T-cell (primary cell): ENCODE data around the gene DDX19B. TPM values are rescaled to one million over a fixed set of nuclear protein-coding genes. Genes with fewer than 3 reads are reported as not detected.

Source experiments
- ATAC-seq, 4 experiments: fragments of 200-7000 bp in 3 of 4; fragments of 150-1000 bp in 1 of 4; cut with Tn5 transposase; replicated peaks in 1 of 4; 1 replicate in 3 of 4; 2 replicates in 1 of 4; pipeline ENCODE4 v1.10.0; 2021; ENCODE audit warnings: moderate library complexity in 3 of 4, mild to moderate bottlenecking in 2 of 4, moderate number of reproducible peaks in 1 of 4
- CTCF ChIA-PET, 2 donors: fragments of 300-600 bp; sonication (Branson Sonifier 250); formaldehyde crosslinking; loops; one replicate each; lab custom pipeline; 2022; ENCODE audit warnings: antibody characterized with exemption in 2 of 2; lab: Charles Lee
- POLR2A ChIA-PET, 2 donors: fragments of 300-600 bp; sonication (Branson Sonifier 250); formaldehyde crosslinking; loops; one replicate each; lab custom pipeline; 2022; ENCODE audit warnings: antibody characterized with exemption in 2 of 2; lab: Charles Lee
- DNase-seq, 35 experiments: peaks; one replicate each; pipeline versions ENCODE4 v3.0.0 to v3.0.0-alpha.2; 2013 to 2023
- H3K27ac ChIP-seq: one replicate; pipeline ENCODE4 v1.5.1; 2013; ENCODE audit warnings: low read length
- H3K27me3 ChIP-seq, 2 experiments: replicated peaks in 1 of 2; 1 replicate in 1 of 2; 2 replicates in 1 of 2; pipeline versions ENCODE4 v1.6.1 to v1.7.0; 2013; ENCODE audit warnings: low read length in 1 of 2, mixed read lengths in 1 of 2; ENCODE audit not compliant: control insufficient read depth in 2 of 2, insufficient read depth in 2 of 2; ENCODE audit errors: extremely low read depth in 1 of 2
- H3K36me3 ChIP-seq, 2 donors: 1 replicate in 1 of 2; 2 replicates in 1 of 2; pipeline versions ENCODE4 v1.6.1 to v1.7.0; 2013; ENCODE audit warnings: low read length in 1 of 2; ENCODE audit not compliant: control insufficient read depth in 2 of 2, insufficient read depth in 1 of 2; ENCODE audit errors: extremely low read depth in 1 of 2
- H3K4me1 ChIP-seq, 2 experiments: 1 replicate in 1 of 2; 2 replicates in 1 of 2; pipeline versions ENCODE4 v1.6.1 to v1.7.0; 2013; ENCODE audit warnings: low read length in 2 of 2, mixed read lengths in 1 of 2; ENCODE audit not compliant: insufficient read depth in 2 of 2, control insufficient read depth in 1 of 2; ENCODE audit errors: extremely low read depth in 1 of 2
- H3K4me3 ChIP-seq, 2 donors: 1 replicate in 1 of 2; 2 replicates in 1 of 2; pipeline versions ENCODE4 v1.5.1 to v1.7.0; 2013; ENCODE audit warnings: mild to moderate bottlenecking in 2 of 2, low read length in 1 of 2, moderate library complexity in 1 of 2; ENCODE audit not compliant: control insufficient read depth in 1 of 2; ENCODE audit errors: extremely low read depth in 1 of 2
- H3K9me3 ChIP-seq: 2 replicates; pipeline ENCODE4 v1.7.0; 2013
- H3K27ac Mint-ChIP-seq, 2 donors: one replicate each; pipeline ENCODE4 v1.8.0; 2020 to 2021; ENCODE audit warnings: mild to moderate bottlenecking in 2 of 2, mixed read lengths in 2 of 2
- H3K27me3 Mint-ChIP-seq, 2 donors: one replicate each; pipeline ENCODE4 v1.8.0; 2021 to 2022; ENCODE audit warnings: mixed read lengths in 2 of 2
- H3K36me3 Mint-ChIP-seq: one replicate; pipeline ENCODE4 v1.8.0; 2021; ENCODE audit warnings: mixed read lengths
- H3K4me1 Mint-ChIP-seq, 3 donors: one replicate each; pipeline ENCODE4 v1.8.0; 2020 to 2022; ENCODE audit warnings: mixed read lengths in 3 of 3, mild to moderate bottlenecking in 1 of 3
- H3K4me3 Mint-ChIP-seq, 3 donors: one replicate each; pipeline ENCODE4 v1.8.0; 2020 to 2022; ENCODE audit warnings: mild to moderate bottlenecking in 3 of 3, mixed read lengths in 3 of 3, moderate library complexity in 3 of 3
- H3K9me3 Mint-ChIP-seq, 3 donors: one replicate each; pipeline ENCODE4 v1.8.0; 2020 to 2022; ENCODE audit warnings: mixed read lengths in 3 of 3
- WGBS: methylation state at CpG from one replicate; pipeline ENCODE4 v1.1.5; 2013; ENCODE audit warnings: missing lambda C conversion rate; ENCODE audit not compliant: insufficient coverage; 5-methylcytosine and 5-hydroxymethylcytosine counted together
- total RNA-seq, 35 experiments: library from RNA in 6 of 35; stranded (reverse) in 6 of 35; fragments of 120-200 nt in 1 of 35; gene quantifications; one replicate each; pipeline versions ENCODE4 v1.2.1 to v1.2.4 and lab custom pipeline; 2013 to 2026

Gene DDX19B
- total RNA-seq, 5 donors from 2014 or later (not counting 1 experiment from before 2014, with no cell fraction given): 26.4 to 37.4 (median 33.2) TPM

DNA sequence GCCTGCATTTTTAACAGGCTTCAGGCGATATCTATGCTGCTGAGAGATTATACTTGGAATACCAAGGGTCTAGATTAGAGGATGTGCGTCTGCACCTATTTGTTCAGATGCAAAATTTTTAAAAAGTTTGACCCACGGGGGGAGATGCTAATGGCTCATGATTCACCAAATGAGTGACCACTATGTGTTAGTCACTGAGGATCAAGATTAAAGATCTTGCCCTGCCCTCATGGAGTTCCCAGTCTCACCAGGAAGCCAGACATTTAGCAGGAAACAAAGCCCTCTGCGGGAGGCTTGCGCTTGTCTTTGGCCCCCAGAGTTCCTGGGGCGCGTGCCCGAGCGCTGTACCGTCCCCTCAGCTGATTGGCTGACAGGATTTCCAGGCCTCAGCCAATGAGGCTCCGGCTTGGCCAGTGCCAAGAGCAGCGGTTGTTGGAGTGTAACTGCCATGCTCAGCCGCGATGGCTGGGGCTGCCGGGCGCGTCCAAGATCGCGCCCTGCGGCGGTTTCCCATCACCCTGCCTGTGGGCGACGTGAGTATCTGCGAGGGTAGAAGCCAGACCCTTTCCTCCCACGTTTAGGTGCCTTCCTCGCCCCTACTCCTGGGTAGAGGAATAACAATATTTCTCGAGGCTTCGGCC is 4.5 kb upstream of the DDX19B start:
- H3K4me3 ChIP-seq: no peak overlapping the region
- H3K4me1 ChIP-seq: peaks cover 0 to 16% of the 10 kb centered on the region in 2 experiments
- no peak overlapping the region for H3K27ac ChIP-seq
- ChIA-PET CTCF (no interaction called here), POLR2A (no interaction called here)
- no peaks in the 10 kb centered on the region for H3K36me3 ChIP-seq
- H3K9me3 ChIP-seq: no peaks in the 10 kb centered on the region
- H3K27me3 ChIP-seq: no peaks in the 10 kb centered on the region
- Mint-ChIP-seq H3K36me3 (no peaks in the 10 kb centered on the region), H3K27ac (no peak overlapping the region), H3K9me3 (no peaks in the 10 kb centered on the region), H3K4me1 (peaks cover 10 to 17% (median 10%) of the 10 kb centered on the region in 3 donors), H3K4me3 (no peak overlapping the region), H3K27me3 (no peaks in the 10 kb centered on the region)
- DNase-seq (no peak), ATAC-seq (no peak)
- over 99% methylated on average over 28 of the region's 28 CpGs for WGBS

GRCh38 chr16:70295634-70296033 is 3.4 kb upstream of the DDX19B start:
- H3K36me3 Mint-ChIP-seq: peaks cover under 1% of the 10 kb centered on the region
- no peak overlapping the region for H3K4me3 Mint-ChIP-seq
- H3K27me3 ChIP-seq: no peaks in the 10 kb centered on the region
- H3K36me3 ChIP-seq: no peaks in the 10 kb centered on the region
- no peak overlapping the region for H3K27ac ChIP-seq
- no peaks in the 10 kb centered on the region for H3K9me3 ChIP-seq
- no peaks in the 10 kb centered on the region for H3K9me3 Mint-ChIP-seq
- peaks cover 2 to 20% of the 10 kb centered on the region in 2 experiments for H3K4me1 ChIP-seq
- H3K27me3 Mint-ChIP-seq: no peaks in the 10 kb centered on the region
- ChIA-PET POLR2A (no interaction called here), CTCF (interaction anchor here in 1 of 2 donors (0.7 kb wide), 1 partner anchor 499 kb away, joined by 7 read pairs; no protein-coding TSS in a partner anchor)
- no peak for ATAC-seq
- no peak overlapping the region for H3K27ac Mint-ChIP-seq
- DNase-seq: no peak
- no peak overlapping the region for H3K4me3 ChIP-seq
- peaks cover 18 to 23% (median 19%) of the 10 kb centered on the region in 3 donors for H3K4me1 Mint-ChIP-seq

GRCh38 chr16:70301121-70301520 is 2.1 kb downstream of the DDX19B start:
- DNase-seq: no peak
- WGBS: no CpG with 5 or more reads among the region's 1 CpG
- POLR2A ChIA-PET: interaction anchor here in 1 of 2 donors (0.7 kb wide), 1 partner anchor 84 kb away, joined by 7 read pairs; no protein-coding TSS in a partner anchor
- Histone ChIP-seq H3K9me3 (no peaks in the 10 kb centered on the region), H3K27ac (peak overlapping the region; percentile 5), H3K36me3 (peaks cover 4 to 10% of the 10 kb centered on the region in 2 donors), H3K4me1 (peaks cover 2 to 21% of the 10 kb centered on the region in 2 experiments), H3K27me3 (no peaks in the 10 kb centered on the region), H3K4me3 (no peak overlapping the region)
- ATAC-seq: no peak
- Mint-ChIP-seq H3K4me3 (peak overlapping the region; percentile 93 to 95 (median 95)), H3K27me3 (no peaks in the 10 kb centered on the region), H3K9me3 (peaks cover 0 to 9% (median 5%) of the 10 kb centered on the region in 3 donors), H3K4me1 (peaks cover 54 to 62% (median 58%) of the 10 kb centered on the region in 3 donors), H3K27ac (peak overlapping the region; percentile 38 to 99), H3K36me3 (peaks cover 28% of the 10 kb centered on the region)
- CTCF ChIA-PET: interaction anchor here (0.6 to 0.7 kb wide), 2 partner anchors 847 to 1554 kb away, joined by 3 to 5 read pairs; no protein-coding TSS in a partner anchor

- peaks cover 0 to 9% (median 5%) of the 10 kb centered on the region in 3 donors for H3K9me3 Mint-ChIP-seq
- H3K36me3 ChIP-seq: peaks cover 4 to 10% of the 10 kb centered on the region in 2 donors
- no peak overlapping the region for H3K27ac ChIP-seq
- no peak overlapping the region for H3K4me3 Mint-ChIP-seq
- ChIA-PET POLR2A (no interaction called here), CTCF (interaction anchor here in 1 of 2 donors (0.6 kb wide), 1 partner anchor 10 kb away, joined by 5 read pairs; no protein-coding TSS in a partner anchor)
- peaks cover 2 to 21% of the 10 kb centered on the region in 2 experiments for H3K4me1 ChIP-seq
- peaks cover 28% of the 10 kb centered on the region for H3K36me3 Mint-ChIP-seq
- H3K9me3 ChIP-seq: no peaks in the 10 kb centered on the region
- H3K4me1 Mint-ChIP-seq: peaks cover 60 to 70% (median 62%) of the 10 kb centered on the region in 3 donors
- ATAC-seq (no peak), DNase-seq (no peak)
- no peaks in the 10 kb centered on the region for H3K27me3 ChIP-seq
- H3K4me3 ChIP-seq: no peak overlapping the region
- no peaks in the 10 kb centered on the region for H3K27me3 Mint-ChIP-seq
- peak overlapping the region; percentile 12 to 43 for H3K27ac Mint-ChIP-seq
- WGBS: no CpG with 5 or more reads among the region's 1 CpG
These were observed 3.8 kb downstream of the DDX19B start for GRCh38 chr16:70302745-70303144.

GRCh38 chr16:70304892-70305448 is 6.0 kb downstream of the DDX19B start:
- Histone ChIP-seq H3K9me3 (no peaks in the 10 kb centered on the region), H3K27me3 (no peaks in the 10 kb centered on the region), H3K27ac (no peak overlapping the region), H3K4me1 (peaks cover 0 to 7% of the 10 kb centered on the region in 2 experiments), H3K4me3 (no peak overlapping the region), H3K36me3 (peaks cover 4 to 10% of the 10 kb centered on the region in 2 donors)
- H3K27ac Mint-ChIP-seq: peak overlapping the region in 1 of 2 donors; percentile 44
- H3K4me1 Mint-ChIP-seq: peaks cover 46 to 57% (median 48%) of the 10 kb centered on the region in 3 donors
- no peaks in the 10 kb centered on the region for H3K27me3 Mint-ChIP-seq
- DNase-seq: no peak
- no peak for ATAC-seq
- no peak overlapping the region for H3K4me3 Mint-ChIP-seq
- peaks cover 0 to 9% (median 5%) of the 10 kb centered on the region in 3 donors for H3K9me3 Mint-ChIP-seq
- no CpG with 5 or more reads among the region's 3 CpGs for WGBS
- H3K36me3 Mint-ChIP-seq: peaks cover 28% of the 10 kb centered on the region
- POLR2A ChIA-PET: no interaction called here
- CTCF ChIA-PET: no interaction called here

DNA sequence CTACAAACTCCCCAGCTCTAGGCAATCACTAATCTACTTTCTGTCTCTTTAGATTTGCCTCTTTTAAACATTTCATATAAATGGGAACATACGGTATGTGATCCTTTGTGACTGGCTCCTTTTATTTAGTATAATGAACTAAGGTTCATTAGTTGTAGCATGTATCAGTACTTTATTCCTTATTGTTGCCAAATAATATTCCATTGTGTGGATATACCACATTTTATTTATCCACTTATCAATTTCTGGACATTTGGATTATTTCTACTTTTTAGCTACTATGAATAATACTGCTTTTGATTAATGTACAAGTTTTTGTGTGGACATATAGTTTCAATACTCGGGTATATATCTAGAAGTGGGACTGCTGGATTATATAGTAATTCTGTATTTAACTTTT is 7.9 kb downstream of the DDX19B start:
- Mint-ChIP-seq H3K4me1 (peaks cover 27 to 38% (median 35%) of the 10 kb centered on the region in 3 donors), H3K9me3 (no peaks in the 10 kb centered on the region), H3K27me3 (no peaks in the 10 kb centered on the region), H3K36me3 (peaks cover 16% of the 10 kb centered on the region), H3K4me3 (no peak overlapping the region), H3K27ac (no peak overlapping the region)
- ATAC-seq (no peak), DNase-seq (no peak)
- ChIA-PET CTCF (no interaction called here), POLR2A (interaction anchor here in 1 of 2 donors (0.5 kb wide), 1 partner anchor 15 kb away, joined by 4 read pairs; no protein-coding TSS in a partner anchor)
- H3K4me1 ChIP-seq: no peaks in the 10 kb centered on the region
- H3K9me3 ChIP-seq: no peaks in the 10 kb centered on the region
- no peaks in the 10 kb centered on the region for H3K27me3 ChIP-seq
- no CpG with 5 or more reads among the region's 2 CpGs for WGBS
- H3K4me3 ChIP-seq: no peak overlapping the region
- peaks cover 3 to 4% of the 10 kb centered on the region in 2 donors for H3K36me3 ChIP-seq
- no peak overlapping the region for H3K27ac ChIP-seq
